HG02938 (cell line): ENCODE data around the gene C16orf96.

Experiments
- ATAC-seq: cut with Tn5 transposase; IDR thresholded peaks from one replicate; pipeline ENCODE4 v1.9.1; 2021; ENCODE audit warnings: mild to moderate bottlenecking, moderate library complexity; ENCODE audit not compliant: unreplicated experiment

Gene C16orf96

DNA sequence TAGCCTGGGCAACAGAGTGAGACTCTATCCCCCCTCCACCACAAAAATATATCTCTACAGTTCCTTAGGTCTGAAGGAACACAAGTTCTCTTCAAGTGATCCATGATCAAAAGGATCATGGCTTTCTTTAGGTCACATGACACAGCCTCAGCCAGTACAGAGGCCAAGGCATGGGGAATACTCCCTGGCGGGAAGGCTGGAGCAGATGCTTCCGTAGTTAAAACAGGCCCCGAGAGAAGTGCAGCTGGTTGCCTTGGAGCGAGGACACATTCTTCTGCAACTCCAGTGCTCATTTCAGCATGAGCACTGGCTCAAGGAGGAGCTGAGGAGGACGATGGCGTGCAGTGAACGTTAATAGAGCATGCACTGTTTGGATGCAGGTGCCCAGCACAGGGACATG, 31.1 kb upstream of the C16orf96 start:
- no peak for ATAC-seq

DNA sequence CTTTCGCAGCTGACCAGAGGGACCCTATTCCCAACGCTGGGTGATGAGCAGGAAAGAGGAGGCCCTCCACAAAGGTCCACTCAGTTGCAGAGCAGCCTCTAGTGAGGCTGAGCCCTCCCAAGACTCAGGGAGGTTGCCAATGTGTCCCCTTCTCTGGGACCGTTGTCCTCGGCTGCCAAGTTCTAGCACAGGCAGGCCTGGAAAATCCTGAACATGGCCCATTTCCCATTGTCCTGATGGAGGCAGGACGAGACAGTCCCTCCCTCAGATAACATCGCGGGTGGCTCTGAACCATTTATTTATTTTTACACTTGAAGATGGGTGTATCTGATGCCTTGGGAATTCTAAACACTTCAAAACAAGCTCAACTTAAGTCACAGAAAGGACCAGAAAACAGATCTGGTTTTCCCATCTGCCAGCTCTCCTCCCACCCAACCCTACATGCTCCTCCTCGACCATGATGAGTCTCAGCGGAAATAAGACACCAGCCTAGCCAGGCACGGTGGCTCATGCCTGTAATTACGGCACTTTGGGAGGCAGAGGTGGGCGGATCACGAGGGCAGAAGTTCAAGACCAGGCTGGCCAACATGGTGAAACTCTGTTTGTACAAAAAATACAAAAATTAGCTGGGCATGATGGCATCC, 30.4 kb upstream of the C16orf96 start:
- no peak for ATAC-seq

DNA sequence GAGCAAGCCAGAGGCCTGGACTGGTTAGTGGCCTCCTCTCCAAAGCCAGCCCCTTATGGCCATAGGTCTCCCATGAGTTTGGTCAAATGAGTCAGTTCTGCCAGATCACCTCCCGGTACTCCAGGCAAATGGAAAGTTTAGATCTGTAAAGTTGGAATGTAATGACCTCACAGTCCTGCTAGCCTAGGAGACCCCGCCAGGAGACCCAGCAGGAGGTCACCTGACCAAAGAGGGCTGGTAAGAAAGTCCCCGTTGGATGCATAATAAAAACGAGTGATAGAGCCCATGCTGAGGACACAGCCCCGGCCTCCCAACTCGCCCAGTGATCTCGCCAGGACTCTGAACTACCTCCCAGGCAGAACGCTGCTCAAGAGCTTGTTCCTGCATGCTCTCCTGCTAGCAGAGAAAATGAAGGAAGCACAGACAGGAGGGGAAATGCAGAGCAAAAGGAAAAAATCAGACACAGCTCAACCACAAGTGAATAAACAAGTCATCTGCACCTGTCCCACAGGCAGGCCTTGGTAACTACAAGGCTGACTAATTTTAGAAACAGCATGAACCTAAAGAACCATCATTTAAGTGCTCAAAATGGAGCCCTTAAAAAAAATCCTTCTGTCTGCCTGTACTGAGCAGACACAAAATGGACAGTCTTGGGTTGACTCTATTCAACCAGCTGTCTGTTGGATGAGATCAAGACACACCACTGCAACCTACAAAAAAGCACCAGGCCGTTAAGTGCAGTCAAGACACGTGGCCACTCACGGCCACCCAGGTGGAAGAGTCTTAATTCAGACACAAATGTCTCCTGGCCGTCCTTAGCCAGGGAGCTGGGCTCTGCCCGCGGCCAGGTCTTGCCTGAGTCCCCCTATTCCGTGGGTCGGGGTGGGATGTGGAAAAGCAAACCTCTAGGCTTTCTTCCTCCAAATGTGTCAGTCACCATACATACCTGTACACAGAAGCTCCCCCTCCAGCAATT, 26.8 kb upstream of the C16orf96 start:
- ATAC-seq = no peak

DNA sequence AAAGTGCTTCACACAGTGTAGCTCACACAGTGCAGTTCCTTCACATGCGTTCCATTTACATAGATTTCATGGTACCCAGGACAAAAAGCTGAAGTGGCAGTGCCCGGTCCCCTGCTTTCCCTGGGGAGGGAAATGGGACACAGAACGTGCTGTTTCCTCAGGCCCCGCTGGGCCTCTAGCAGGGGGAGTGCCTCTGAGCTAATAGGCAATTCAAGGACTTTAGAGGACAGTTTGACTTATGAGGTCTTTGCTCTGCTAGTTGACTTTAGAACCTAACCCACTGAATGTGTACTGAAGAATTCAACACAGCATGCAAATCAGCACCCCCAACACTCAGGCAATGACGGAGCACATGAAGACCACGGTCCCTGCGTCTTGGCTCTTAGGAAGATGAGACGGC, 24.3 kb upstream of the C16orf96 start:
- ATAC-seq = no peak

DNA sequence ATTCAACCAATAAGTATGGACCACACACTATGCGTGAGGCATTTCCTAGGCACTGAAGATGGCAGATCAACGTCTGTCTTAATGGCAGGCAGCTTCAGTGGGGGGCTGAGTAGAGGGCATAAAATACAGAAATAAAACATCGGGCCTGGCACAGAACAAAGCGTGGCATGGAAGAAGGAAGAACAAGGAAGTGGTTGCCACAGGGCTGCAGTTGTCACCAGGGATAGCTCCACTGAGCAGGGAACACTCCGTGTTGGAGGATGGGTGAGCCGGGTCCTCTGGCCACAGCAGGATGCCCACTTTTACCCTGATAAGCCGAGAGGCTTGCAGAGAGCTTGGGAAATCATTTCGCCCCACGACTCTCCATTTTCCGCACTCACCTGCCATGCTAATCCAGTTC, 23.9 kb upstream of the C16orf96 start:
- ATAC-seq = no peak

DNA sequence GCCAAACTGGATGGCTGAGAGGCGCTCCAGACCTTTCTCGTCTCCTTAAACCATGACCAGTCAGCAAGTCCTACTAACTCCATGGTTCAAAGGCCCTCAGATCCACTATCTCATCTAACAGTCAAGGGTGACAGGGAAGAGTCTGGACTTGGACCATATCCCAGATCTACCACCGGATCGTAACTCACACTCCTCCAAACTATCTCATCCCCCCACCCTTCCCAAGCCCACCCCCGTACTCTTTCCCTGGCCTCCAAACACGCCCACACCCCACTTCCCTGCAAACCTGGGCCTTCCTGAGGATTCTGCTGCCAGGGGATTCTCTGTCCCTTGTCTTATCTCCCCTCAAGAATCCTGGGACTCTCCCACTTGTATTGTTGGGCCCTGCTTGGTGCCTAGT, 22.6 kb upstream of the C16orf96 start:
- ATAC-seq = no peak

DNA sequence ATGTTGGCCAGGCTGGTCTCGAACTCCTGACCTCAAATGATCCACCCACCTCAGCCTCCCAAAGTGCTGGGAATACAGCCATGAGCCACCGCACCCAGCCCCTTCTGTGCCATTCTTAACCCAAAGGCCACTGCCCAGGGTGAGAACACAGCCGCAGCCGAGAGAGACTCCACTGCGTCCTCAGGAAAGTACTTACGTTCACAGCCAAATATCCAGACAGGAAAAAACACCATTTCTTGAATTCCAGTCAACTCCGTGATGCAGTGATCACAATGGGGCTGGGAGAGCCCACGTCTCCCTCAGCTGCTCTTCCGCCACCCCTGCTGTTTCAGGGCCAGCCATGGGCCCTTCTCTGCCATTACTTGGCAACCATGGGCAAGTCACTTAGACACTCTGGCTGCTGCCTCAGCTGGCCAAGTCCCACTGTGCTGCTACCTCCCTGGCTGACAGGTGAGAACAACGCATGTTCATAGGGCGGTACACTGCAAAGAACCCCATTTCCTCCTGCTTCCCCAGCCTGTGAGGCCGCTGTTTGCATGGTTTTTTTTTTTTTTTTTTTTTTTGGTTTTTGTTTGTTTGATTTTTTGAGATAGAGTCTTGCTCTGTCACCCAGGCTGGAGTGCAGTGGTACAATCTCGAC, 21.9 kb upstream of the C16orf96 start:
- no peak for ATAC-seq

DNA sequence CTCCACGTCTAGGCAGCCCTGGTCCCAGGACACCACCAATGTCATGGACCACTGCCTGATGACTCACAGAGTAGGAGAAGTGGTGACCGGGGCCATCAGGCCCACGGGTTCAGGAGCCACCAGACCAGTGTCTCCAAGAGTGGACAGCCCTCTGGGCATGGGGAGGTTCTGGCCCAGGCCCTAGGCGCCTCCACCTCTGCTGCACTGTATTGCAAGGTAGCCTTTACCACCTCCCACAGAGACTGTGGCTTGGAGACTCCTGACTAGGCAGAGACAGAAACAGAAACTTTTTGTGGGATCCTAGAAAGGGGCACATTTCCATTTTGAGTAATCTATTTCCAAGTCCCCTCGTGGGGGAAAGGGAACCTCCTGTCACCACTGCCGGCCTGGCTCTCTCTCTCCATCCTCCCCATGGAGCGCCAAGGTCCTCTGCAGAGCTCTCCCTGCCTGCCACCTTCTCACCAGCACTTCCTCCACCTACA, 20.5 kb upstream of the C16orf96 start:
- no peak for ATAC-seq

DNA sequence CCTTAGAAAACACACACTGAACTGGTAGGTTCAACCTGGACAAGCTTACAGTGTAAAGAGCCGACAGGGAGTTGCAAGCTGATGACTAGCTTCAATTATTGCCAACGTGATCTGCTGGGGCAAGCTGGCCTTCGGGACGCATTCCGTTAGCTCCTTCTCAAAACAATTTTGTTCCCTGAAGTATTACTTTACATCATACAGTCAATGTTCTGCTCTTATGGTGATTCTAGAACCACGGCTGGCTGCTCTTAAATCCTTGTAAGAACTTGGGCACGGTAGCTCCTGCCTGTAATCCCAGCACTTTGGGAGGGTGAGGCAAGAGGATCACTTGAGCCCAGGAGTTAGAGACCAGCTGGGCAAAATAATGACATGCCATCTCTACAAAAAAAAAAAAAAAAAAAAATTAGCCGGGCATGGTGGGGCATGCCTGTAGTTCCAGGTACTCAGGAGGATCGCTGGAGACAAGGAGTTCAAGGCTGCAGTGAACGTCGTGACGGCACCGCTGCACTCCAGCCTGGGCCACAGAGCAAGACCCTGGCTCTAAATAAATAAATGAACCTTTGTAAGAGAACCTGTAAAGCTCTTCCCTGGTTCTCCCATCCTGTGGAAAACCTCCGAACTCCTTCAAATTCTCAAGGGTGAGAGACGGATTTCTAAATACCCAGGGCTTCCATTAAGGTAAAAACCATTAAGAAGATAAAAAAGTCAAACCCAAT, 19.6 kb upstream of the C16orf96 start:
- ATAC-seq = no peak

DNA sequence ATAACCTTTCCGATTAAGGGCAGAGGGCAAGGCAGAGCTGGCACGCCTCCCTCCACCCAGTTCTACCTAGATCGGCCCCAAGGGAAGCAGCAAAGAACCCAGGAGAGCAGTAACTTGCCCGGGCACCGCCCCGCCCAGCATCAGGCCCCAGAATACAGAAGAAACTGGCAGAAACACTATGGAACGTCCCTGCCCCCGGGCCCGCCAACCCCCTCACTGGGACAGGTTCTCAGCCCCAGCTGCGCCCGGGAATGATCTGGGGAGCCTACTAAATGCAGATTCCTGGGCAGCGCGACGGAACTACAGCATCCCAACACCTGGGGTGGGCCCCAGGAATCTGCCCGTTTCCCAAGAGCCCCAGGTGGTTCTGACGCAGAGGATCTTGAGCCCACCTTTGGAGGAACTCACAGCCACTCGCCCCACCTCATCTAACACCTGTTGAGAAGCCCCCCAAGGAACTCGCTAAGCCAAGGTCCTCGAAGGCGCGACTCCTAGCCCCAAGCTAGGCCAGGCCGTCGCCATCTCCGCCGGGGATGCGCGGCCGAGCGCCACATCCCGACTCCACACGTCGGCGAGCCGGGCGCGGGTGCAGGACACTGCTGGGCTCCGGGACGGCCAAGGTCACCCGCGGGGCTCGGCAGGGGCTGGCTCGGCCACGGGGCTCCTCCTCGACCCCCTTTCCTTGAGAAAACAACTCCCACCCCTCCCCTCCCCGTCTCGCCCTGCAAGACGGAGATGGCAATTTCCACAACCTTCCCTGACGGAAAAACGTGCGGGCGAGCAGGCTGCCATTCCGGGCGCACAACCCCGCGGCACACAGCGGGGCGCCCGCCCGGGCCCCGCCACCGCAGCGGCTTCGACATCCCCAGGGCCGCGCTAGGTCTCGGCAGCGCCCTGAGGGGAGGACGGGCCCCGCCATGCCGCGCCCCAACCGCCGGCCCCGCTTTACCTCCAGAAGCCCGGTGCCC, 18.5 kb upstream of the C16orf96 start:
- peak; percentile 10 for ATAC-seq

DNA sequence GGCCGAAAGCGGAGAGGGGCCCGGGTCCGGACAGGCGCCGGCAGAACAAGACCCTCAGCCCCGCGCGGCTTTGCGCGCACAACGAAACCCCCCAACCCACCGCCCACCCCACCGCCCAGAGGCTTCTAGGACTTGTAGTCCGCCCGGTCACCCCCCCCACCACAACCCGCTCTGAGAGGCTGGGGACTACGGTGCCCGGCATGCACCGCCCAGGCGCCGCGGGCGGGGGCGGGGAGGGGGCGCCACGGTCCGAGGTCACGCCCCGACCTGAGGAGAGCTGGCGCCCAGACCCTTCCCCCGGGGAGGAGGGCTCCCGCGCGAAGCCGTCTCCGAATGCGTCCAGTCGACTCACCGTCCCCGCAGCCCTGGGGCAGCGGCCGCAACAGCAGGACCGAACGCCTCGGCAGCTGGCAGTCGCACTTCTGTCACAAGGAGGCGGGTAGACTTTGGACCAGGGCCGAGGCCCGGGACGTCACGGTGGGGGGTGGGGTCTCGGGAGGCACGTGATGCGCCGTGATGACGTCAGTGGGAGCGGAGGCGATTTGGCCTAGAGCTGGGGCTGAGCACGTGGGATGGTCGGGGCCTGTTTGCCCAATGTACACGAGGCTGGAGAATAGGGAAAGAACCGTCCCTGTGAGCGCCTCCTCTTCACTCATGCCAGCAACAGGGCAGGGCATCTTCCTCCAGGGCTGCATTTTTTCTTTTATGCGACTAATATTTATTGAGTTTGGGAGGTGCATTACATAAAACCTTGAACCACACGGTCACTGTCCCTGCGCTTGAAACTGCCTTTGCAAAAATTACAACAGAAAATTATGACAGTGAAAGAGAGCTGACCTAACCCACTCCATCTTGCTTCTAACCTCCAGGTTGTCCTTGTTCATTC, 17.5 kb upstream of the C16orf96 start, which contains the start of gene CDIP1:
CDIP1 (minus strand) TSS at position 424 of the 886 bp plus-strand sequence. CDS start 24,643 bp downstream, outside the sequence.
- peak; percentile 81 for ATAC-seq

DNA sequence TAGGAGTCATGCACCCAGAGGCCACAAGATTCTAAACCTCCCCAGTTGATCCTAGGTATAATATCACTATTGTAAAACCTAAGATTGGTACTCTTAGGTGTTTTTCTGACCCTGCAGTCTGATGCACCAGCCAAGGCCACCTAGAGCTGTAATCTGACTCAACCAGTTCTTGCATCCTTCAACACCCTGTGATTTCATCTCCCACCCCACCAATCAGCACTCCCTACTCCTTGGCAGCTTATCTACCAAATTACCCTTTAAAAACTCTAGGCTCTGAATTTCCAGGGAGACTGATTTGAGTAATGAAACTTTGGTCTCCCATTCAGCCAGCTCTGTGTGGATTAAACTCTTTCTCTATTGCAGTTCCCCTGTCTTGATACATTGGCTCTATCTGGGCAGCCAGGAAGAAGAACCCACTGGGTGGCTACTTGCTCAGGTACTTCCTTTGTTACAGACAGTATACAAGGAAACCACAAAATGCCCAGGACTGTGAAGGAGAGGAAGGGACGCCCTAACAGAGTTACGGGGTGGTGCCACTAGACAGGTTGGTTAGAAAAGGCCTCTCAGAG, 16.3 kb upstream of the C16orf96 start:
- no peak for ATAC-seq

DNA sequence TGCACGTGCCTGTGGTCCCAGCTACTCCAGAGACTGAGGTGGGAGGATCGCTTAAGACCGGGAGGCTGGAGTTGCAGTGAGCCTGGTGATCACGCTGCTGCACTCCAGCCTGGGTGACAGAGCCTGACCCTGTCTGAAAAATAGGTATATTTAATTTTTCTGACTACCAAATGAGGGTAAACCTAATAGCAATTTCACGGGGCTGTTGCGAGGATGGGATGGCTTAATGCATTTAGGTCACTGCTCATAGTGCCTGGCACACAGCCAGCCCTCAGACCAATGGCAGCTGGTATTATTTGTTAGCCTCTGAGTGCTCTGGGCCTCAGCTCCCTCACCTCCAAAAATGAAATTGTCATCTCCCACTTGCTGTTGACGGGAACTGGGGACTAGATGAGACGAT, 11.7 kb upstream of the C16orf96 start:
- no peak for ATAC-seq

DNA sequence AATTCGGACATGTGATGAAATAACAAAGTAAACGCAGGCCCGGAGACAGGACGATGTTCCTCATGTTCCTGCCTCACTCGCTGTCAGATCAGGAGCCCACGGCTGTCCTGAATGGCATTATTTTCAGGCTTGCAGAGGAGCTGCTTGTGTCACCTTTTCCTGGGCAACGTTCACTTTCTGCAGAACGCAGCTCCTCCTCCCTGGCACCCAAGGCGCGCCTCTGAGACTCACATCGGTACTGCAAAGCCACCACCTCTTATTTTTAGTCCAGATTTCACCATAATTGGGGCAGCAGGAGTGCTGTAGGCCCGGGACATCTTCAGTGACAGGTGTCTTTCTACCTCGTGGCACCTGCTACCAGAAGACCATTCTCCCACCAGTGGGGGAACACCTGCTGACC, 8.0 kb upstream of the C16orf96 start:
- no peak for ATAC-seq

DNA sequence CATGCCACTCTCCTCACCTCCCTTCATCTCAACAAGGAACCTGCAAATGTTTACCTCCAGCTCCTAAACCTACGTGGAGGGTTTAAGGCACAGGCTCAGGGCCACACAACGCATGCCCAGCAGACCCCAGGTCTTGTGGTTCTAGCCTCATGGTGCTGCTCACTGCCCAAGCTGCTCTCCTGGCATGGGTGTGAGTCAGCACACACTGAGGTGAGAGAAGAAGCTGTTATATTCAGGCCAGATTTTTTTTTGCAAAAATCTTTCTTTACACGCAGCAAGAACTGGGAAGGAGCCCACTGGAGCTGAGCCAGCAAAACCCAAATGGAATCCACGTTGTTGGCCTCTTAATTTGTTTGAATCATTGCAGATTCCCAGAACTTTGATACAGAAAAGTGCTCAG, 5.5 kb upstream of the C16orf96 start:
- no peak for ATAC-seq

DNA sequence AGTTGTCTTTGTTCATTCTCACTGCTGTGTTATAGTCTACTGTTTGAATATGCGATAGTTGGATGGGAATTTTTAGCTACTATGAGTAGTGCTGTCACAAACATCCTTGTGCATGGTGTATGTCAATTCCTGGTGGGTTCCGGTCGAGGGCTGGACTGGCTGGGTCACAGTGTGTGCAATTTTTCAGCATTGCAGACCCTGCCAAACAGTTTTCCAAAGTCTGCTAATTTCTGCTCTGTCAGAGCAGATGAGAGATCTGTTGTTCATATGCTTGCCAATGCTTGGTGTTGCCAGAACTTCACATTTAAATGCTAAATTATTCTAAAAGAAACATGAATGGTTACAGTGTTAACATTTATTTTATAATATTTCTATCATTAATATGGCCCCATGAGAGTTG, 3.6 kb upstream of the C16orf96 start:
- ATAC-seq = no peak

DNA sequence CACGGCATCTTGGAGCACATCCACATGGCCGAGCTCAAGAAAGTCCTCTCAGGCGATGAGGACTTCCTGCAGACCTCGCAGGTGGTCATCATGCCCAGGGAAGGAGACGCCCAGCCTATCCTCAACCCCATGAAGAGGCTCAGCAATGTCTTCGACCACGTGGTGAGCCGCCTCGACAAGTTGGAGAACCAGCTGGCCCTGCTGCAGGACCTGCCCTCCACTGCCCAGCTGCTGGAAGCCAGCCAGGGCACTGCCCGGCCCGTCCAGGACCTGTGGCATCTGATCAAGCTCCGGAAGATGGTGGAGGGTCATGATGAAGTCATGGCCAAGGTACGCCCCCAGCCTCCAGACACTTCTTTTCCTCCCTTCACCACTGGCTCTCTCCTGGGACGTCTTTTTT, 440 bp downstream of the C16orf96 start:
- ATAC-seq = no peak

DNA sequence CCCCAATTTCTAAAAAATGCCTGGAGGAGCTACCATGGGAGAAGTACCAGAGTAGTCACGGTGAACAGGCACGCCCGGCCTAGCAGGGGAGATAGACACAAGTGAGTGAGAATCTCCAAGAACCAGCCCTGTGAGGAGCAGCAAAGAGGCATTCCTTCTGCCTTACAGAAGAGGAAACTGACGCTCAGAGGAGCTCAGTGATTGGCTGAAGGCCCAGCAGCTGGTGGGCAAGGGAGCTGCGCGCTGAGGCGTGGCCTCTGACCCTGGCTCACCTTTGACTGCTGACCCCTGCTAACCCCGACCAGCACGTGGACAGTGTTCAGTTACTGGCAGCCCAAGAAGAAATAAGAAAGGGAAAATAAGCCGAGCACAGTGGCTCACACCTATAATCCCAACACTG, 1.8 kb downstream of the C16orf96 start:
- ATAC-seq = no peak
